GM18868 (cell line): Measurements from ENCODE around the gene KCNH2.

ENCODE experiments used
- ATAC-seq: cut with Tn5 transposase; IDR thresholded peaks from one replicate; pipeline ENCODE4 v1.9.1; 2021; ENCODE audit warnings: mild to moderate bottlenecking, moderate library complexity; ENCODE audit not compliant: unreplicated experiment

The KCNH2 gene

DNA sequence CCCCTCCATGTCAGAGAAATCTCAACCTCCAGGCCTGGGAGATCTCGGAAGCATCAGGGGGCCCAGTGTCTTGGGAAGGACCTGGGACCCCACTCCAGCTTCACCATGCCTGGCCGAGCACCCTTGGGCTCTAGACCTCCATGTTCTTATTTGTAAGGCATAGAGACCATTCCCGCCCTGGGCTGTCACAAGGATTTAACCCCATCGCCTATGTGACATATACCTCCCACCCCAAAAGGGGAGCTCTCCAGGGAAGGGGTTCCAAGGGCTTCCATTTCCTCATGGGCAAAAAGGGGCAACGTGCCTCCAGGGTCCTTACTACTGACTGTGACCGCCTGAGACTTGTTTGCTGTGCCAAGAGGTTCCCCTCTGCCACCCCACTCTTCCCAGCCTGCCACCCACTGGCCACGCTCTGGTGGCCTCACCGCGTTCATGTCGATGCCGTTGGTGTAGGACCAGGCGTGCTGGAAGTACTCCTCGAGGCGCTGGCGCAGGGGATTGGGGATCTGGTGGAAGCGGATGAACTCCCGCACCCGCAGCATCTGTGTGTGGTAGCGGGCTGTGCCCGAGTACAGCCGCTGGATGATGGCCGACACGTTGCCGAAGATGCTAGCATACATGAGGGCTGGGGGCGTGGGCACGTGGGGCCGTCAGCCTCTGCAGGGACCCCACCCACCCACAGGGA lies 27.5 kb downstream of the KCNH2 start:
- no peak for ATAC-seq

GRCh38 chr7:150949971-150950491 lies 28.1 kb downstream of the KCNH2 start:
- ATAC-seq = no peak

GRCh38 chr7:150949564-150949963 lies 28.6 kb downstream of the KCNH2 start:
- no peak for ATAC-seq

DNA sequence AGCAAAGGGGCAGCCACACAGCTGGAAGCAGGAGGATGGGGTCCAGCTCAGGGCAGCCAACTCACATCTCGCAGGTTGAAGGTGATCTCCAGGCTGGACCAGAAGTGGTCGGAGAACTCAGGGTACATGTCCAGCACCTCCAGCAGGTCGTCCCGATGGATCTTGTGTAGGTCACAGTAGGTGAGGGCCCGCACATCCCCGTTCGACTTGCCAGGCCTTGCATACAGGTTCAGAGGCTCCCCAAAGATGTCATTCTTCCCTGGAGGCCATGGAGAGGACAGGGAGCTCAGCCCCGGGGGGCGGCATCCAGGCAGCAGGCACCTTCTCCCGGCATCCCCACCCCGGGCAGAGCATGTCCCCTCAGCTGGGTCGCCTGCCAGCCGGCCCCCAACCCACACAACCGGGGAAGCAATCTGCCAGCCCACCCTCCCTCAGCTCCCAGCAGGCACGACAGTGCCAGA lies 29.3 kb downstream of the KCNH2 start:
- ATAC-seq = no peak

DNA sequence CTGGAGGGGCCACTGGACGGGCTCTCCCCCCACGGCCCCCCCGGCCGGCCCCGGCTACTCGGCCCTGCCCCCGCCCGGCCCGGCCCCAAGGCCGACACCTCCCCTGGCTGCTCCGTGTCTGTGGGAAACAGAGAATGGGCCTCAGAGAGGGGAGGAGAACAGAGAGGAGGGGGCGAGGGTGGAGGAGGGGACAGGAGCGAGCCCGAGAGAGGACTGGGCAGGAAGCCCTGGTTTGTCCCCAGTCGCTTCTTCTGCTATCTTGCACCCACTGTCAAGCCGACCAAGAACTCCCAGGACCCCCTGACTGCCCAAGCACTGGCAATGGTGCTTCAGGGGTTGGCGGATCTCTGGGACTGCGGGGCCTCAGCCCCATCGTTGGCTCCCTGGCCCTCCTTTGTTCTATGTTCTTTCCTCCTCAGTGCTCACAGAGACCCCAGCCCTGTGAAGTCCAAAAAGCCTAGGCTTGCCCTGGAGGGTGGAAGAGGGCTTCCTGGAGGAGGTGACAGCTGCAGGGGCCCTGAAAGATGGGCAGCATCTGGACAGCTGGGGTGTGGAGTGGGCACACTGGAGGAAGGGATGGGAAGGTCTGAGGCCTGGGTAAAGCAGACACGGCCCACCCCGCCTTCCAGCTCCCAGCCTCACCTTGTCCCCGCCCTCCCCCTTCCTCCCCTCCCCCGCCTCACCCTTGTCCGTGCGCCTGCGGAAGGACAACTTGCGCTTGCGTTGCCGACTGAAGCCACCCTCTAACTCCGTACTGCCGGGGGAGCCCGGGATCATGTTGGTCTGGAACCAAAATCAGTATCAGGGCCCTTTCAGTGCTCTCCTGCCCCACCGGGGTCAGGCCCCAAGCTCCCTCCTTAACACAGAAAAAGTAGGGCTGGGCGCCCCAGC lies 30.1 kb downstream of the KCNH2 start:
- no peak for ATAC-seq

DNA sequence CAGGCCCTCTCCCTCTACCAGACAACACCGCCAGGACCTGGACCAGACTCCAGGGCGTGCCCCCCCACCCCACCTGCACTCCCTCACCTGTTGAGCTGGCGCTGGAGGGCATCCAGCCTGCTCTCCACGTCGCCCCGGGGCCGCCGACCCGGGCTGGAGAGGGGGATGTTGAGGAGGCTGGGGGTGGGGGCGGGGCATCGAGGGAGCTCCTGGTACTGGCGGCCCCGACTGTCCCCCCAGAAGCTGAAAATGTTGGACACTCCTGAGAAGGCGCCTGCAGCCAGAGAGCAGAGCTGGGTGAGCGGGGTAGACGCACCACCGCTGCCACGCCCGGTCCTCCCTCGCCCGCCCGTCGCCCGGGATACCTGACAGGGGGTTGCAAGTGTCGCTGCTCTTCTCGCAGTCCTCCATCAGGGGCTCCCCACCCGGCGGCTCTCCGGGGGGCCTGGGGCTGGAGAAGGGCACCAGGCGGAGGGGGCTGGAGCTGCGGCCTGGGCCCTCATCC lies 30.8 kb downstream of the KCNH2 start:
- ATAC-seq = no peak

- no peak for ATAC-seq
These were observed 31.5 kb downstream of the KCNH2 start for GRCh38 chr7:150946421-150947240.

- ATAC-seq = no peak
These were observed 32.2 kb downstream of the KCNH2 start for GRCh38 chr7:150945853-150946420.

GRCh38 chr7:150945171-150945852 lies 32.8 kb downstream of the KCNH2 start:
- no peak for ATAC-seq

GRCh38 chr7:150944066-150945042 lies 33.8 kb downstream of the KCNH2 start:
- no peak for ATAC-seq

DNA sequence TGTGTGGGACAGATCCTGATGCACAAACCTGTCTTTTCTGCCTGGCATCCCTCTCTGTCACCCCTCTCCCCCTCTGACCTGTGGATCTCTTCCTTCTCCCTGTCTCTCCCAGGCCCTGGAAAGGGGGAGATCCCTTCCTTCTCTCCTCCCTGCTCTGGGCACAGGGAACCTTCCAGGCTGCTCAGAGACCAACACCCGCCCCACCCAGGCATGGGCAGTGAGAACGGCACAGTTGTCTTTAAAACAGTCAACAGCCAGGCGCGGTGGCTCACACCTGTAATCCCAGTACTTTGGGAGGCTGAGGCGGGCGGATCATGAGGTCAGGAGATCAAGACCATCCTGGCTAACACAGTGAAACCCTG lies 34.7 kb downstream of the KCNH2 start:
- ATAC-seq = no peak

- ATAC-seq = no peak
These were observed 35.3 kb downstream of the KCNH2 start for GRCh38 chr7:150942591-150943452.

DNA sequence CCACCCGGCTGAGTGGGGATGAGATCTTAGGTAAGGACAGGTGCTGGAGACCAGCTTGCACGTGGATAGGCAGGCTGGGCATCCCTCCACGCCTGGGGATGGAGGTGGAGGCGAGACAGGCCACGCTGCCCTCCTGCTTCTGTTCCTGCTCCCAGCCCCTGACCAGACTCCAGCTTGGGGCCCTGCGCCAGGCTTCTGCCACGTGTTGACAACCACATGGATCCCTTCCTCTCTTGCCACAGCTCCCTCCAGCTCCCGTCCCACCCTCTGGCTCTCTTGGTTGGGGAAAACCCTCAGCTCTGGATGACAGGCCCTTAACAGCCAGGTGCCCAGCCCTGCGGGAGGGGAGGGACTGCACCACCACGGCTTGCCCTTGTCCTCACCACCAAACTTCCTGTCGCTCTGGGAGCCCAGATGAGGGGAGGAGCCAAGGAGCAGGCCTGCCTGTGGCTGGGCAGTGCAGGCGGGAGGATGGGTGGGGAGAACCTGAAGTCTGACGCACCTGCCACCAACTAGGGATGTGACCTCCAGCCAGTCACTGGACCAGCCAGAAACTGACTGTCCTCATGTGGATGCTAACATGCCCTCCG lies 36.0 kb downstream of the KCNH2 start:
- ATAC-seq = no peak

GRCh38 chr7:150941351-150942000 lies 36.6 kb downstream of the KCNH2 start:
- ATAC-seq = no peak

DNA sequence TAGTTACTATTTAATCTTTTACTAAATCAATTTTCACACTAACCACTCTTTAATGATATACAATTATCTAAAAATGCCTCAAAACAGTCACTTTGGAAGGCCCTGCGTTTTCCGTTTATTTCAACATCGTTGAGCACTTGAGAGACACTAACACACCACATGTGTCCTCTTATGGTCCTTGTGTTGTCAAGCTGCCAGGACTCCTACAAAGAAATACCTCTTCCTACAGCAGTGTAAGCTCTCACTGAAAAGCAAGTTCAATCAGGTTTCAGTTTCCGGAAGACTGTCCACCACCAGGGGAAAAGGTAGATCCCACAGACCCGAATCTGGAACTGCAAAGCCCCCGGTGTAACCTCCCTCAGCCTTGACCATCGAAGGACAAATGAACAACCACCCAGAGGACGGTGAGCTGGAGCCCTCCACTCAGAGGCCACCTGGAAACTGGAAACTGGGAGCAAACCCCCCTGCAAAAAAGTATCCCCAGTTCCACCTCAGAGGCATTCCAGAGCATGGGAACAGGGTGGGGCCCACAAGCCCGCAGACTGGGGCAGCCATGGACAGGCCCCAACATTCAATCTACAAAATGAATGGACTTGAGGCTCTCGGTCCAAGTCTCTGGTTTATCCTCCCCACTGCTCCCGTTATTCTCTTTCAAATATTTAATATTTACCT lies 37.6 kb downstream of the KCNH2 start:
- no peak for ATAC-seq

DNA sequence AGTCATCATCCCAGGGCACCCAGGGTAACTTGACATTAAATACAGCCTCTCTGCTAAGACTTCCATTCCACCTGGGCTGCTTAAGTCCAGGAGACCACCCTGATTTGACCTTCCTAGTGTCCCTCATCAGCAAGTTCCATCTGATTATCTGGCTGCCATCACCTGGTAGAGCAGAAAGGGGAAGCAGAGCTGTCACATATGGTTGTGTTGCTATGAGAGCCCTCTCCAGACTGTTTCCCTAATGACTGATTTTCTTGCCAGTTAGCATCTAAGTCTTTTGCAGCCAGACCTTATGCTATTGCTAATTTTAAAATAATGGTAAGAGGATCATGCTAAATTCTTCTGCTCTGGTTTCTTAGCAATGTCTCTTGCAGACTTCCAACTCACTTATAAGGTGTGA lies 38.7 kb downstream of the KCNH2 start:
- no peak for ATAC-seq
